GM11168 (cell line): ENCODE data around the gene IGLL5.

Experiments
- in situ Hi-C: fragments of 300-500 bp; cut with MboI; formaldehyde crosslinking; loops from one replicate; pipeline ENCODE4 v1.12.0; 2022; ENCODE audit warnings: low sequenced_read_pairs; ENCODE audit not compliant: unreplicated experiment

IGLL5 gene

DNA sequence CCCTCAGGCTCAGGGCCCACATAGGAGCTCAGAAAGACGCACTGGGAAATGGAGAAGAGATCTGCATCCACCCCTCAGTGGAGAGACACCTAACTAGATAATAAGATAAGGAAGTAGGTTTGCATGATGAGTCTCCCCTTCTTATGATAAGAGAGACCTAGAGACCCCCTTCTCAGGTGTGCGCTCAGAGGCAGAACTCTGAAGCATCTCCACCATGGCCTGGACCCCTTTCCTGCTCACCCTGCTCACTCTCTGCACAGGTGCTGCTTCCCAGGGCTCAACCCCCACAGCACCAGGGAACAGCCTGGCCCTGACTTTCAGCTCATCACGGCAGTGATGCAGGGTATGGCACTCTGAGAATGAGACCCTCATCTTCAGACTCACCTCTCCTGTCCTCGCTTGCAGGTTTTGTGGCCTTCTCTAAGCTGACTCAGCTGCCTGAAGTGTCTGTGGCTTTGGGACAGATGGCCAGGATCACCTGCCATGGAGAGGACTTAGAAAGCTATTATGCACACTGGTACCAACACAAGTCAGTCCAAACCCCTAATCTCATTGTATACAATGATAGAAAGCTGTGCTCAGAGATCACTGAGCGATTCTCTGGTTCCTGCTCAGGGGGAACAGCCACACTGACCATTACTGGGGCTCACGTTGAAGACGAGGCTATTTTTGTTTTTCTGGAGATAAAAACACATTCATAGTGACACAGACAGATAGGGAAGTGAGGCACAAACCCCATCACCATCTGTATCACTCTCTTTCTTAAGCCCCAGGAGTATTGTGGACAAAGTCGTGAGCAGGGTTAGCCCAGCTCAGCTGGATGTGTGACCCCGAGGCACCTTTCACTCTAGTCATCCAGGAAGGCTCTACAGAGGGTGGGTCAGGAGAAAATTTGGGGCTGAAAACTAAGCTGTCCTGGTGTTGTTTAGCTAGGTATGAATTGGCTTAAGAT lies 29.7 kb upstream of the IGLL5 start:
- in situ Hi-C loops, result loop anchor here (25.0 kb wide), 1 partner anchor 279 kb away; the partner anchor contains the start of genes RAB36 and RSPH14

DNA sequence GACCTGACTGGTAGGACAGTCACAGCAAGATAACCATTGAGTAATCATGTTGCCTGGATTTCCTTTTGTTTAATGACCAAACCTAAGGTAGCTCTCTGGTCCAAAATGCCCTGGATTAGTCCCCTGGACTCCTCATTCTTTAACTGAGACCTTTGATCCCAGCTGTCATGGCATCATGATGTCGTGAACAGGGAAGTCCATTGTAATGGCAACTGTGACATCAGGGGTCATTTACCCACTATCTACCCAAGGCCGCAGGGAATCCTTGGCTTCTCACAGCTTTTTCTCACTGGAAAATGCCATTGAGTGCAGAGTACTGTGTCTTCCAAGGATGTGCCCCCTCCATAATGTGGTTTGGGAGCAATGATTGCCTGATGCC lies 29.1 kb upstream of the IGLL5 start:
- in situ Hi-C loops, result loop anchor here (25.0 kb wide), 1 partner anchor 279 kb away; the partner anchor contains the start of genes RAB36 and RSPH14

DNA sequence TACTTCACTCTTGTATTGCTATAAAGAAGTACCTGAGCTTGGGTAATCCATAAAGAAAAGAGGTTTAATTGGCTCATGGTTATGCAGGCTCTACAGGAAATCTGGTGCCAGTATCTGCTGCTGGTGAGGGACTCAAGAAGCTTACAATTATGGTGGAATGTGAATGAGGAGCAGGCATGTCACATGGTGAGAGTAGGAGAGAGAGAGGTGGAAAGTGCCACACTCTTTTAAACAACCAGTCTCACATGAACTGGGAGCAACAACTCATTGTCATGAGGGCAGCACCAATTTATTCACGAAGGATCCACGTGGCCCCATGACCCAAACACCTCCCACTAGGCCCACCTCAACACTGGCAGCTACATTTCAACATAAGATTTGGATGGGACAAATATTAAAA lies 24.6 kb upstream of the IGLL5 start:
- in situ Hi-C loops, result loop anchor here (25.0 kb wide), 1 partner anchor 274 kb away; the partner anchor contains the start of genes RAB36 and RSPH14

DNA sequence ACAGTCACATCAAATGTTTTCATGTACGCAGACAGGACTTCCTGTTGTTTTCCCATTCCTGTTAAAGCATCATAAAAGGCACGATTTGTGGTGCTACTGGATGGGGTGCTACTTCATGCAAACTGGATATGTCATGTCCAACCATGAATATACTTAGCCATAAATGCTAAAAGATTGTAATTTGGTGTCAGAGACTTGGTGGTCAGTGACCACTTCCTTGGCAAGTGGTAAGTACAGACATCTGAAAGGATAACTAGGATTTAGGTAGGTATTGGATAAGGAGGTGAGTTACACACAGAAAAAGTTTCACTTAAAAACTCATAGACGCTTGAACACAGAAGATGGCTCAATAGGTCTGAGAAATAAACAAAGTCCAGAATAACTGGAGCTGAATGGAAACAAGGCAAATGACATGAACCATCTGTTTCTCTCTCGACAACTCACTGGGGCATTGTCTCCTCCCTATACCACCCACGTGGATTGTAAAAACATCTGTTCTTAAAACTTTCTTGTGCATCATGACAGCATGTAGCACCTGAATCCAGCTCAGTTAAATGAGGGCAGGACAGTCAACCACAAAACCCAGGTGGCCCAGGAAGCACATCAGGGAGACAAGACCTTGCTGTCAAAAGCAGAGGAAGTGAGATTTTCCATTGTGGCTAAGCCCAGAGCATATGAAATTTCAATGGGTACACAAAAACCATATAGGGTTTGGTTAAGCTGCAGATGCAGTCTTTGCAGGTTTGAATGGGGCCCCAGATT lies 22.1 kb upstream of the IGLL5 start:
- in situ Hi-C loops, result loop anchor here (25.0 kb wide), 1 partner anchor 272 kb away; the partner anchor contains the start of genes RAB36 and RSPH14

DNA sequence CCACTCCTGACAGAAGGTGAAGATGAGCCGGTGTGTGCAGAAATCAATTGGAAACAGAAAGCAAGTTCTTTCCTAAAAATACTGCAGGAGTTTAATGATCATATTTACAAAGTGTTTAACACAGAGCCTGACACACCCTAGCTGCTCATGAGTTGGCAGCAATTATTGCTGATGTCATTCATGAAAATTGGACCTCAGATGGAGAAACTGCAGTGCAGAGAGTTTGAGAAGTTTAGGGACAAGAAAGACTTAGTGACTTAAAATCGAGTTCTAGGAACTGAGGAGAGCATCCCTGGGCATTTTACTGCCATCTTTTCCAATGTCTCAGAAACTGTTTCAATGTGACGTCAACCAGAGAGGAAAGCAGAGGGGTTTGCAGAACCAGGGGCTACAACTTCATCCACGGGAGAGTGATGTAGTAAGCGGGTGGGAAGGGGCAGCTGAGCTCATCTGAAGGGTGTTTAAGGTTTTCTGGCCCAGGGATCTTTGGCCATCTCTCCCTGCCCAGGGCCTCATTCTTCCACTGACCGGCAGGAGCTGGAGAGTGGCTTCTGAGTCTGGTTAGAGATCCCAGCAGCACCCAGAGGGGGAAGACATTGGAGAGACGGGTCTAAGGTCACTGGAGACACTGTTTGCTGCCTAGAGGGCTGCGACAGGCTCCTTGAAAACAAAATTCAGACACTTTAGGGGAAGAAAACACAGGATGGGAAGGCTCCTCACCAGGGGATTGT lies 21.1 kb upstream of the IGLL5 start:
- in situ Hi-C loops, result loop anchor here (25.0 kb wide), 1 partner anchor 271 kb away; the partner anchor contains the start of genes RAB36 and RSPH14

DNA sequence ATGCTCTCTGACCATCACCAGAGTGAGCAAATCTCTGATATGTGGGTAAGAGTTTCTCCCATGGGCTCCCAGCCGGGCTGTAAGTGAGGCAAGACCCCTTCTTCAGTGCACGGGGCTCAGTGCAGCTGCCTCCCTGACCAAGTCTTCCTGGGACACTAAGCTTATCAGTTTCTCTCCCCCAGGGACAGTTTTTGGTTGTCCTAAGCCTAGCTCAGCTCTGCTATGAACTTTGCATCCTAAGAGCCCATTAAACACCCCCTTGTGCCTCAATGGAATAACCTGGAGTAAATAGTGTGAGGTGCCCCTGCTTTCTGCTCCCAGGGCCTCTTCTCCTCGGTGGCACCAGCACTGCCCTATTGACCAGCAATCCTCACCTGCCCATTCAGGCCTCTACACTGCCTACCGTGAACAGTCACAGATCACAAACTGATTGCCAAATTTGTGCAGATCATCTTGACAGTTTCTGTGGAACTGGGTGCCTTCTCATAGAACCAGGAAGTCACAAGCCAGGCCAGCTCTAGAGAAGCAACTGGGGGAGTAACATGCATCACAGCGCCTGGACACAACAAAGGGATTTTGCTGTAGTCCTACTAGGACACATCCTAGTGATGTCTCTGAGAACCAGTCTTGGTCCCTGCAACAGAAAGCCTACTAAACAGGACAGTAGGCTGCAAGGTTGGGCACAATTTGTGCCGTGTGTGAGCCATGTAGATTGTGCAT lies 19.5 kb upstream of the IGLL5 start:
- in situ Hi-C loops, result loop anchor here (25.0 kb wide), 1 partner anchor 269 kb away; the partner anchor contains the start of genes RAB36 and RSPH14

DNA sequence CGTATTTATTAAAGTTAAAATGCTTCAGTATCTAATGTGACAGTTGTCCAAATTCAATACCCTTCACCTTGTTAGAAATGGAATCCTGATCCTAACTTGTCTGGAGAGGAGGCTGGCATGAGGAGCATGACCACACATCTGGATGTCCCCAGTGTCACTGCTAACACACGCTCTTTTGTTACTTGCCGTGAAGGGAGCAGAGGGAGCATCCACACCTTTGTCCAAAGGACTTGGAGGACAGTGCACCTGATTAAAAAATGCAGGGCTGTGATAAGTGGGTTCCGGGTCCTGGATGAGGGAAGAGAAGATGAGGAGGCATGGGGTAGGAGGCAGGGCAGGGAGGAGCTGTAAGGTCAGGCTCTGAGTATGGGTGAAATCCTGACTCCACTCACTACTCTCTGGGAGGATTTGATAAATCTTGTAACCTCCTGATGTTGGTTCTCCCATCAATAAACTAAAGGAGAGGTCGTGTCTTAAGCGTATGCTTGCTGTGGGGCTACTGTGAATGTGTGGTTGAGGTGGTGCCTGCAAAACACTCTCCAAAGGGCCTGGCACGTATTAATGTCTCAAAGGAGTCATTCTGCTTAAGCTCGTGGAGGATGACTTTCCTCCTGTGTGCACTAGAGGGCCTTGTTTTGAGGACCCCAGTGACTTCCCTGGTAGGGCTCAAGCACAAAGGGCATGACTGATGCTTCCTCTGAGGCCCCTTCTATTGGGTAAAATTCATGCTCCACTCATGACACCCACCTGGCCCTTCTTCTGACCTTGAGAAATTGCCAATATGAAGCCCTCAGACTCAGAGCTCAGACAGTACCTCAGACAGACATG lies 16.8 kb upstream of the IGLL5 start:
- in situ Hi-C loops, result loop anchor here (25.0 kb wide), 1 partner anchor 267 kb away; the partner anchor contains the start of genes RAB36 and RSPH14

DNA sequence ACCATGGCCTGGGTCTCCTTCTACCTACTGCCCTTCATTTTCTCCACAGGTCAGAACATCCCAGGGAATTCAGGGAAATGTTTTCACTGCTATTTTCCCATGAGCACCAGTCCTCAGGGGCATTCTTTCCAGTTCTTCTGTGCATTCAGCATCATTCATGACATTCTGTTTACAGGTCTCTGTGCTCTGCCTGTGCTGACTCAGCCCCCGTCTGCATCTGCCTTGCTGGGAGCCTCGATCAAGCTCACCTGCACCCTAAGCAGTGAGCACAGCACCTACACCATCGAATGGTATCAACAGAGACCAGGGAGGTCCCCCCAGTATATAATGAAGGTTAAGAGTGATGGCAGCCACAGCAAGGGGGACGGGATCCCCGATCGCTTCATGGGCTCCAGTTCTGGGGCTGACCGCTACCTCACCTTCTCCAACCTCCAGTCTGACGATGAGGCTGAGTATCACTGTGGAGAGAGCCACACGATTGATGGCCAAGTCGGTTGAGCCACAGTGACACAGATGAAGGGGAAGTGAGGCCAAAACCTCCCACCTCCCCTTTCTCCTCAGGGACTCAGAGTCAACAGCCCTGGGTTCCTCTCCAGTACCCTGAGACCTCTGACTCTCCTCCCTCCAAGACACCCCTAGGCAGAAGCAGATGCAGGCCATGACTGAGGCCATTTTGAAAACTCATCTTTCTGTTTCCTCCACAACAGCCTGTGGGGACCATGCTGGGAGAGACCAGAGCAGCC lies 15.9 kb upstream of the IGLL5 start:
- in situ Hi-C loops, result loop anchor here (25.0 kb wide), 1 partner anchor 266 kb away; the partner anchor contains the start of genes RAB36 and RSPH14

DNA sequence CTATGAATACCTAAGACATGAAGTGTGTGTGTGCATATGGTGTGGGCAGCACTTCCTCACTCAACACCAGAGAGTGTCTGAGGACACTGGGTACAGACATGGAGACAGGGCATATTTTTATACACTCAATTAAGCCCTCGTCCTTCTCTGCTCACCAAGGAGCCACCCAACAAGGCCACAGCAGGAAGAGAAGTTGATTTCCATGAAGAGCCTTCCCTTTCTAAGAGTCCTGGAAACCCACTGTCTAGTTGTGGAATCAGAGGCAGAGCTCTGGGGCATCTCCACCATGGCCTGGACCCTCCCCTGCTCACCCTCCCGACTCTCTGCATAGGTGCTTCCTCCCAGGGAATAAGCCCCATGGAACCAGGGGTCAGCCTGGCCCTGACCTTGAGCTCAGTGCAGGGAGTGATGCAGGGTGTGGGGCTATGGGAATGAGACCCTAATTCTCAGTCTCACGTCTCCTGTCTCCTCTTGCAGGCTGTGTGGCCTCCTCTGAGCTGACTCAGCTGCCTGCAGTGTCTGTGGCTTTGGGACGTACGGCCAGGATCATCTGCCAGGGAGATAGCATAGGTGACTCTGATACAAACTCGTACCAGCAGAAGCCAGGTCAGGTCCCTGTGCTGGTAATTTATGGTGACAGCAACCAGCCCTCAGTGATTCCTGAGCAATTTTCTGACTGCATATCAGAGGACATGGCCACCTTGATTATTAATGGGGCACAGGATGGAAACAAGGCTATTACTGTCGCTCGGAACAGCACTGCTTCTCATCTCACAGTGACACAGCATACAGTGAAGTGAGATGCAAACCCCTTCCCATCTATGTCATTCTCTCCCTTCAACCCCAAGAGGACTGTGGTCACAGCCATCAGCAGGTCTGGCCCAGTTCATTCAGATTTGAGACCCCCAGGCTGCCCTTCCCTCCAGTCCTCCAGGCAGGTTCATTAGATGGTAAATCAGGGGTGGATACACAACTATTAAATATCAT lies 14.6 kb upstream of the IGLL5 start:
- in situ Hi-C loops, result loop anchor here (25.0 kb wide), 1 partner anchor 264 kb away; the partner anchor contains the start of genes RAB36 and RSPH14

DNA sequence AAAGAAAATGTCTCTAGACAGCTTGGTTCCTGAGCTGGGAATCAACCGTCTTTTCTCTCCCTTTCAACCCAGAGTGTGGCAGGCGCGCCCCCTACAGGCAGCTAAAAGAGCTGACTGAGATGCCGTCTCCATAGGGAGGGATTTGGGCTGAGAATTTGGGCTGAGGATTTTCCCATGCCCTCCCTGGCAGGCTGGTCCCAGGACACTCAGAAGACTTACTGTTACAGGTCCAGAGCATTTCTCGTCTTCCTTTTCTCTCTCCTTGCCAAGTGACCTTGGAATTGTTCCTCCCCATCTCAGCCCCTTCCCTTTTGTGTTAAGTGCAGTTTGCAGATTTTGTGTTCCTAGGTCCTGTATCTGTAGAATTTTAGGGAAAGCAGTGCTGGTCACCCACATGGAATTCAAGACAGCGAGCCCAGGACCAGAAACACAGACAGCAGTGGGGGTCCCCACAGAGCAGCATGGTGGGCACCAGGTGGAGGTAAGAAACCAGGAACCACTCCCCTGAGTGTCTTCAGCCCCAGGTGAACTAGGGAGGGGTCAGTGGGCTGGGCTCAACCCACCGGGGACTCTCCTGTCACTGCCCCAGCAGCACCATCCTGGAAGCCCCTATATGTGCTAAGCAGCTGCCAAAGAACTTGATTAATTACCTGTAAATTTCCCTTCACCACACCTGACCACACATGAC lies 9.9 kb upstream of the IGLL5 start:
- in situ Hi-C loops, result no loop called here

DNA sequence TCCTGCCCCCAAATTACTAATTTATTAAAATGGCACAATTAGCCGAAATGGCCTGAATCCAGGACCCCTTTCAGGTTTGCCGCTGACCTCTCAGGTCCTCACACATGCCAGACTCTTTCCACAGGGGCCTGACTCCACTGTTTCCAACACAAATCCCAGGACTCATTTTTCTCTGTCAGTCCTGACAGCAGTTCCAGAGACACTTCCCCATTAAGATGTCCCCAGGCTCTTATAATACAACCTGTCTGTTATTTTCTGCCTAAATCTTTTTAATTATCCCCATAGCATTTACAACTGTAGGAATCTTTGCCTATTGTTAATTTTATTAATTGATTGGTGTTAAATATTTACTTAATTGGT lies 9.4 kb upstream of the IGLL5 start:
- in situ Hi-C loops, result no loop called here

DNA sequence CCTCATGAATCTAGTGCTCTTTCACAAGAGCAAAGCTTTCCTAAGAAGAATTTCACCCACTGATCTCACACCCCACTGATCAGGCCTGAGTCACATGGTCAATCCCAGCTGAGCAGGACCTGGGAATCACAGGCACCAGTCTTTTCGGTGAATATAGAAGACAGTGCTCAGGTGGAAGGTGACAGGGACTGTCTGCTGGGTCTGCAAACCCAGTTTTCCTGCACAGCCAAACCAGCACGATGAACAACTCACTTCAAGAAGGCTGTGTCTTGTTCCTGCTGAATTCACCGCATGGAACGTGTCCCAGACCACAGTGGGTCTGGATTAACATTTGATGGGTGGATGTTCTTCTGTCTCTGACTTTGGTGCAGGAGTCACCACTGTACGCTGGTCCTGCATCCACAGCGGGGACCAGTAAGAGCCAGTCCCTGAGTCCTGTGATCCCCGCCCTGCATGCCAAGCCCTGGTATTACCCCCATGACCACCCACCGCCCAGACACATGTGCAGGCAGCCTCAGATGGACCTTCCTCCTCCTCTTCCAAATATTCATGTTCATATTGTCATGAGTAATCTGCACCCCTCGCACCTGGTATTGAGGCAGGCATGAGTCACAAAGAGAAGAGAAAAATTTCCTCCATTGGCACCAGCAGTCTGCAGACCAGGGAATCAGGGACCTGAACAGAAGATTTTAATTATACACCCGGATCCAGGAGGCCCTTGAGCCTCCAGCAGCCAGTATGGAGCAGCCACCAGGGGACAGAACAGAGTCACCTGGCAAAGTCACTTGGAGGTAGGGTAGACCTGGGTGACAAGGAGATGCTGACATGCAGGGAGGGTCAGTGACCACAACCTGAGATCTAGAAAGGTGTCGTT lies 8.6 kb upstream of the IGLL5 start:
- in situ Hi-C loops, result no loop called here

DNA sequence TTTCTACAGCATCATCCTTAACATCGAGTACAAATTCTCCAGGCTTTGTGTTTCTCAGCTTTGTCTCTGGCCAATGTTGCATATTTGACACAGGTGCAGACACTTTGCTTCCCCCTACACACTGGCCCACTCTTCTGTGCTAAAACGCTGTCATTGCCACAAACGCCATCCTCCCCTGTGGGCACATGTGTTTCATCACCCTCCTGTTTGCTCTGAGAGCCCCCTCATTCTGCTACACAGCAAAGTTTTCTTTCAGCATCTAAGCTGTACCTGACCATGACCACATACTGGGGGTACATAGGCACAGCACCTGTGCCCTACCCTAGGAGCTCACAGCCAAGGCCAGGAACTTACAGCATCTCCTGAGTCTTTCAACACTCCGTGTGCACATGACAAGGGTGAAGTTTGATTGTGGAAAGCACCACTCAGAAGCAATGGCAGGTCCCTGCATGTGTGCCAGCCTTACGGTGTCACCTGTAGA lies 7.9 kb upstream of the IGLL5 start:
- in situ Hi-C loops, result loop anchor here (5.0 kb wide), 1 partner anchor 32 kb away; no protein-coding TSS in a partner anchor

DNA sequence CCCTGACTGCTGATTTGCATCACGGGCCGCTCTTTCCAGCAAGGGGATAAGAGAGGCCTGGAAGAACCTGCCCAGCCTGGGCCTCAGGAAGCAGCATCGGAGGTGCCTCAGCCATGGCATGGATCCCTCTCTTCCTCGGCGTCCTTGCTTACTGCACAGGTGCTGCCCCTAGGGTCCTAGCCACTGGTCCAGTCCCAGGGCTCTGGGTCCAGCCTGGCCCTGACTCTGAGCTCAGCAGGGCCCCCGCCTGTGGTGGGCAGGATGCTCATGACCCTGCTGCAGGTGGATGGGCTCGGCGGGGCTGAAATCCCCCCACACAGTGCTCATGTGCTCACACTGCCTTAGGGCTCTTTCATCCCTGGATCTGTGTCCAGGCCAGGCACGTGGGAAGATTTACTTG lies 7.0 kb upstream of the IGLL5 start:
- in situ Hi-C loops, result loop anchor here (5.0 kb wide), 1 partner anchor 33 kb away; no protein-coding TSS in a partner anchor
